GM12892 (cell line): ENCODE measurements around the gene CCDC192.

ENCODE experiments used
- POLR2A ChIP-seq: IDR thresholded peaks from 2 replicates; pipeline ENCODE4 v1.6.1; 2011; ENCODE audit warnings: low read depth, low read length, control low read depth
- POLR2AphosphoS5 ChIP-seq: IDR thresholded peaks from 2 replicates; pipeline ENCODE4 v1.6.1; 2011; ENCODE audit warnings: low read depth, low read length, control low read depth

DNA sequence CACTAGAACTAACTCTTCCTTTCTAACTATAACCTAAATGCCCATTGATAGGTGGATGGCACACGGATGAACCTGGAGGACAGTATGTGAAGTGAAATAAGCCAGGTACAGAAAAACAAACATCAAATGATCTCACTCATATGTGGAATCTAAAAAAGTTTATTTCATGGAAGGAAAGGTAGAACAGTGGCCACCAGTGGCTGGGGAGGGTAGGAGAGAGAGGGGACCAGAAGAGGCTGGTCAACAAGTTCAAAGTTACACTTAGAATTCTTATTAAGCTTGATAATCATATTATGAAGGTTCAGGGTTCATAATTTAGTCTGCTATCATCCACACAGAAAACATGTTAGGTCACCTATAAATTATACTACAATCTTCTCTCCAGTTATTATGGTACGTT, 272.8 kb downstream of the CCDC192 start:
- TF ChIP-seq POLR2AphosphoS5 (no peak), POLR2A (no peak)
